Fibroblast of pulmonary artery (primary cell): ENCODE data around the gene GRIN3B.
A peak's percentile ranks its signal among the peaks of the same experiment; 100 is the strongest.

Source experiments
- DNase-seq: peaks from one replicate; pipeline ENCODE4 v3.0.0-alpha.2; 2010; ENCODE audit warnings: low read depth
- H3K4me3 ChIP-seq: replicated peaks from 2 replicates; pipeline ENCODE4 v1.5.1; 2011; ENCODE audit warnings: low read depth, mild to moderate bottlenecking, control low read depth, low read length, moderate library complexity
- TF ChIP-seq, protein P1 (sequence below): IDR thresholded peaks from 2 replicates; pipeline ENCODE4 v1.5.1; 2011; ENCODE audit warnings: mild to moderate bottlenecking, control low read depth, low read length, inconsistent platforms; ENCODE audit errors: missing control alignments

The GRIN3B gene

DNA sequence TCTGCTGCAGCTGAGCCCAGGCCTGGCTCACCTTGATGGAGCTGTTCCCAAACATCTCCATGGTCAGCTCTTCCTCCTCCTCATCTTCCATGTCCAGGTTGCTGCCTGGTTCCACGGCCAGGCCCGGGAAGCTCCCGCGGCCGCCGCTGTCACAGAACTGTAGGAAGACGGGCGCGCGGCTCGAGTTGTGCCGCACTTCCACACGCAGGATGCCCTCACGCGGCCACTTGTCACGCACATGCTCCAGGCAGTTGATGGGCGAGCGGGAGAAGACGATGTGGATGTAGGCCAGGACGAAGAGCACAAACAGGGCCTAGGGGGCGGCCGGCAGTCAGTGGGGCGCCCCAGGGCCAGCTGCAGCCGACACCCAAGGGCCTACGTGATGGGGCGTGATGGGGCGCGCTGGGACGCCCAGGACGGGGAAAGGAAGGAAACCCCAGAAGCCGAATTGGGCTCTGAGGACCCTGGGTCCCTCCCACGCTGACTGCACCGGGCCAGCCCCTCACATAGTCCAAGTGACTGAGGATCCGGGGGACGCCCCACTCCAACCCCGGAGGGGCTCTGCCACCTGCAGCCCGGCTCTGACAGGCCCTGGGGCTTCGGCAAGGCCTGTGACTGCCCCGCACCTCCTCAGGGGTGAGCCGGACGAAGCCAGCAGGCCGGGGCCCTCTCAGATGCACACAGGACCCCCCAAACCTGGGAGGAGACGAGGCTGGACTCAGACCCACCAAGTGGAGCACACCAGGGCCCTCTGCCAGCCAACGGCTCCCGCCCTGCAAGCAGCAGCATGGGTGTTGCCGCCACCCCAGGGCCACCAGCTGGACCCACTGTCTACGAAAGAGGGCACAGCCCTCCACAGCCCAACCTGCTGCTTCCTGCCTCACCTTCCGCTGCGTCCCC lies 14.2 kb downstream of the GRIN3B start:
- no peak for DNase-seq
- H3K4me3 ChIP-seq, result no peak overlapping the region
- TF ChIP-seq, protein P1, sequence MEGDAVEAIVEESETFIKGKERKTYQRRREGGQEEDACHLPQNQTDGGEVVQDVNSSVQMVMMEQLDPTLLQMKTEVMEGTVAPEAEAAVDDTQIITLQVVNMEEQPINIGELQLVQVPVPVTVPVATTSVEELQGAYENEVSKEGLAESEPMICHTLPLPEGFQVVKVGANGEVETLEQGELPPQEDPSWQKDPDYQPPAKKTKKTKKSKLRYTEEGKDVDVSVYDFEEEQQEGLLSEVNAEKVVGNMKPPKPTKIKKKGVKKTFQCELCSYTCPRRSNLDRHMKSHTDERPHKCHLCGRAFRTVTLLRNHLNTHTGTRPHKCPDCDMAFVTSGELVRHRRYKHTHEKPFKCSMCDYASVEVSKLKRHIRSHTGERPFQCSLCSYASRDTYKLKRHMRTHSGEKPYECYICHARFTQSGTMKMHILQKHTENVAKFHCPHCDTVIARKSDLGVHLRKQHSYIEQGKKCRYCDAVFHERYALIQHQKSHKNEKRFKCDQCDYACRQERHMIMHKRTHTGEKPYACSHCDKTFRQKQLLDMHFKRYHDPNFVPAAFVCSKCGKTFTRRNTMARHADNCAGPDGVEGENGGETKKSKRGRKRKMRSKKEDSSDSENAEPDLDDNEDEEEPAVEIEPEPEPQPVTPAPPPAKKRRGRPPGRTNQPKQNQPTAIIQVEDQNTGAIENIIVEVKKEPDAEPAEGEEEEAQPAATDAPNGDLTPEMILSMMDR, result no peak

DNA sequence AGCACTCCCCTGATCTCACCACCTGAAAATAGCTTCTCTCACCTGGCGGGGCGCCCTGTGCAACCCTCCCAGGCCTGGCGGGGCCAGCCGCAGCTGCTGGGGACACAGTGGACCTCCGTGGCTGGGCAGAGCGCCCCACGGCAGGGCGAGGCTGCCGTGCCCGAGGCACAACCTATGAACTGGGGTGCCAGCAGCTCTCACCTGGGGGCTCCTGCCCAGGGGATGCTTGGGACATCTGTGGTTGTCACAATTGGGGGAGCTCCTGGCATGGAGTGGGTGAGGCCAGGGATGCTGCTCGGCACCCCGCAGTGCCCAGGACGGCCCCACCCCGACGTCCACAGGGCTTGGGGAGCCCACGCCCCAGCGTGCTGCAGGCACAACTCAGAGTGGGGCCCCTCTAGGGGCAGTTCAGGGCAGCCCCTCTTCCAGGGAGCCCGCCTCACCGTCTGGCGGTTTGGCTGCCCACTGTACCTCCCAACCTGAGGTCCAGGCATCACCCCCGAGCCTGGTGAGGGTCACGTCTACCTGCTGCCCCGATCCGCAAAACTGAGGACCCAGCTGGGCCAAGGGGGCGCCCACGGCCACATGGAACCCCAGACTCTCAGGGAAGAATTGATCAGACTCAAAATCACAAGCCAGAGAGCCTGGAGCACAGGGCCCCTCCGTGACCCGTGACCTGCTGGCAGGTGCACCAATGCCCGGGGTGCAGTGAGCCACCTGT lies 15.0 kb downstream of the GRIN3B start:
- no peak for DNase-seq
- TF ChIP-seq, protein P1, result no peak
- no peak overlapping the region for H3K4me3 ChIP-seq

DNA sequence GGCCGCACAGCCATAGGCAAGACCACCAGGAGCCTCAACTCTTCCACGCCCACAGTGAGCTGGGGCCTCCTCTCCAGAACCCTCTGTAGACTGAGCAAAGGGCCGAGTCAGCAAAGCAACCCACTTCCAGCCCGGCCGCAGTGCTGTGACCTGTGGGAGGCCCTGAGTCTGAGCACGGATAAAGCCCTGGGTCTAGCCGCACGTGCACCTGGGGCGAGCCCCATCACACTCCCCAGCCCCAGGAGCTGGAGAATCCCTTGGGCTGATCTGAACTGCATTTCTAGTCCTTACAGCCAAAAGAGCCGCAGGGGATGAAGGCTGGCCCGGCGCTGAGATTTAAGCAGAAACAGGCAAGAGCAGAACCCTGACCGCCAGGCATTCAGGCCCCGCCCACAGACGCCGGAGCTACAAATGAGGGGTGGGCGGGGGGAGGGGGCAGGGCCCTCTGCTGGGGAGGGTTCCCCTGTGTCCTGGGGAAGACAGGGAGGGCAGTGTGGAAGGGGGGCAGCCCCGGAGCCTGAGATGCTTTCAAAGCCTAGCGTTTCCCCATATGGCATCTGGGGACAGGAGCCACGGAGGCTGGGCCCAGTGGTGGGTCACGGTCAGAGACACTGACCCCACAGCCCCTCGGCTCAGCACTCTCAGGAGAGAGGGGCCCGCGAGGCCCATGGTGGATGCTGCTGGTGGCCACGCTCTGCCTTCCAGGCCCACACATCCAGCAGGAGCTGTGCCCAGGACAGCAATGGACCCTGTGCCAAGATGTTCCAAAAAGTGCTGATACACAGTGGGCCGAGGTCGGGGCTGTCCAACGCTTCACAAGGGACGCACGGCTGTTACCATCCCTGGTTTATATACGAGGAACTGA lies 15.8 kb downstream of the GRIN3B start:
- no peak for DNase-seq
- no peak overlapping the region for H3K4me3 ChIP-seq
- TF ChIP-seq, protein P1, result no peak

DNA sequence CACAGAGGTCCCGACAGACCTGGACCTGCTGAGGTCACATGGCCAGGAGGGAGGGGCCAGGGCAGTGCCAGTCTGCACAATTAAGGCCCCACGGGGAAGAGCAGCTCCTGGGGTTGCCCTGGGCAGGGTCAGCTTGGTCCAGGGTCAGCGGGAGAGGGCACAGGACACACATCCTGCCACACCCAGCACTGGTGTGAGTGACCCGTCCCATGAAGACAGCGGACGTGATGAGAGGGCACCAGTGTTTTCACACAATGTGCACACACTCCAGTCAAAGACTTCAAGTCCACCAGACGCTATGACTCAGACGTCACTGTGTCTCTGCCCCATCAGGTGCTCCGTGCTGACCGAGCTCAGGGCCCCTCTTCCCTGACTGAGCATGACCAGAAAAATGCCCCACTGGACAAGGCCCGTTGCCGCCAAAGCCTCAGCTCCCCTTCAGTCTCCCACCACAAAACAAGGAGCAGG lies 16.5 kb downstream of the GRIN3B start:
- TF ChIP-seq, protein P1, result no peak
- peak; percentile 54 for DNase-seq
- H3K4me3 ChIP-seq, result no peak overlapping the region

DNA sequence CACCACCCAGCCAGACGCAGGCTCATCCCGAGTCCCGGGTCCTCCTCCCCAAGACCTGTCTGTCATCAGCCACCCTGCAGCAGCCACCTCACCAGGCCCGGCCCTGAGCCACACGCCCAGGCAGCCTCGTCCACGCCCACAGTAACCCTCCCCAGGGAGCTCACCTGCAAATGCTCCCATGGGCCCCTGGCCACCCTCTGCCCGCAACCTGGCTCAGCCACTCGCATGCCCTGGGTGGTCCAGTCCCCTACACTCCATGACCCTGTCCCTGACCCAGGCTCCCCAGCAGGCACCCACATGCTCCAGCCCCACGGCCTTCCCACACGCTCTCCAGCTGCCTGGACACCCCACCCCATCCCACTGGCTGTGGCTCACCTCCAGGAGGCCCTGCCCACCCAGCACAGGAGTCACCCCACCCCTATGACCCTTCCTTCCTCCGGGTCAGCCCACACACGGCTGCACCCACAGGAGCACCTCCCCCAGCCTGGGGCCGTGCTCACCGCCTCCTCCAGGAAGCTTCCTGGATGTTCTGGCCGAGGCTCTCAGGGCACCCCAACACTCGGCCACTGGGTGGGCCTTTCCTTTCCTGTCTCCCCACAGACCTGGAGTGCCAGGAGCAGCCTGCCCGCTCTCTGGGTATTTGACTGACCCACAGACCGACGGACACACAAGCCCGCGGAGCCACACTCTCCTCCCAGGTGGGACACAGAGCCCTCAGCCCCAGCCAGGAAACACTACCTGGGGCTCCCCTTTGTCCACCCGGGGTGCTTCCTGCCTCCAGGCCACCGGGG lies 17.1 kb downstream of the GRIN3B start:
- TF ChIP-seq, protein P1, result no peak
- H3K4me3 ChIP-seq, result no peak overlapping the region
- no peak for DNase-seq

DNA sequence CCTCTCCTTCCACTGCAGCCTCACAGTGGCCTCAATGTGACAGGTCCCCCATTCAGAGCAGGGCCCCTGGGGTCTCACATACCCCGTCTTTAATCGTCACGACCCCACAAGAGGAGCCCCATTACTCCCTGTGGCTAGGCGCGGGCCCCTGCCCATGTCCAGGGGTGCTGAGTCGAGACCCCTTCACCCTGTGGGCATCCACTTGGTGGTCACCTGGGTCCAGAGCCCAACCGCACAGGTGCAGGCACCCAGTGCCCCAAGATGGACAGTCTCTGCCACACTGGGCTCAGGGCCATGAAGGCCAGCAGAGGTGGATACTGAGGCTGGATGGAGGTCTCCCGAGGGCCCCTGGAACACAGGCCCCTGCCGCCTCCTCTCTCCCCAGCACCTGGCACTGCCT lies 17.7 kb downstream of the GRIN3B start:
- TF ChIP-seq, protein P1, result no peak
- DNase-seq, result no peak
- H3K4me3 ChIP-seq, result no peak overlapping the region
